ENCODE data around the gene APLP2. TPM values are rescaled to one million over a fixed set of nuclear protein-coding genes. Genes with fewer than 3 reads are reported as not detected.
"Not testable (repeated sequence)": the region's sequence is repeated elsewhere in the genome, so short reads cannot be mapped to it uniquely, and the experiment has no call there.

Gene APLP2
- total RNA-seq, 4 donors from 2014 or later: 86.6 to 530 (median 347) TPM

- Histone ChIP-seq H3K4me3 (no peak overlapping the region), H3K27ac (peak overlapping the region; percentile 43 to 88 (median 78)), H3K27me3 (no peaks in the 10 kb centered on the region), H3K4me1 (peaks cover 4 to 89% (median 10%) of the 10 kb centered on the region in 4 donors), H3K9me3 (no peaks in the 10 kb centered on the region), H3K36me3 (no peaks in the 10 kb centered on the region)
- DNase-seq: no peak
- TF ChIP-seq CTCF (IDR thresholded peaks at IDR 0.05) (no peak), POLR2A (IDR thresholded peaks at IDR 0.05) (no peak)
These were observed 97.5 kb downstream of the APLP2 start for GRCh38 chr11:130167146-130167545.

GRCh38 chr11:130168105-130168504 is 98.4 kb downstream of the APLP2 start:
- Histone ChIP-seq H3K27ac (peak overlapping the region in 3 of 4 donors; percentile 50 to 88 (median 83)), H3K4me1 (peaks cover 4 to 87% (median 8%) of the 10 kb centered on the region in 4 donors), H3K27me3 (no peaks in the 10 kb centered on the region), H3K4me3 (no peak overlapping the region), H3K36me3 (no peaks in the 10 kb centered on the region), H3K9me3 (no peaks in the 10 kb centered on the region)
- TF ChIP-seq POLR2A (IDR thresholded peaks at IDR 0.05) (peak in 1 of 2 donors; percentile 37), CTCF (IDR thresholded peaks at IDR 0.05) (no peak)
- DNase-seq: no peak

GRCh38 chr11:130170345-130170744 is 100.7 kb downstream of the APLP2 start:
- H3K9me3 ChIP-seq: no peaks in the 10 kb centered on the region
- peak overlapping the region in 3 of 4 donors; percentile 39 to 75 (median 60) for H3K27ac ChIP-seq

GRCh38 chr11:130171534-130171933 is 101.8 kb downstream of the APLP2 start:
- no peak overlapping the region for H3K4me3 ChIP-seq
- H3K27ac ChIP-seq: peak overlapping the region in 3 of 4 donors; percentile 39 to 61 (median 60)
- H3K27me3 ChIP-seq: no peaks in the 10 kb centered on the region
- TF ChIP-seq CTCF (IDR thresholded peaks at IDR 0.05) (no peak), POLR2A (IDR thresholded peaks at IDR 0.05) (no peak)
- DNase-seq: no peak
- H3K9me3 ChIP-seq: no peaks in the 10 kb centered on the region
- peaks cover 0 to 69% (median 0%) of the 10 kb centered on the region in 4 donors for H3K4me1 ChIP-seq
- peaks cover 0 to 6% (median 0%) of the 10 kb centered on the region in 3 donors for H3K36me3 ChIP-seq

More at GRCh38 chr11:130170345-130170744, 100.7 kb downstream of the APLP2 start:
- Histone ChIP-seq H3K4me3 (no peak overlapping the region), H3K4me1 (peaks cover 0 to 73% (median 2%) of the 10 kb centered on the region in 4 donors), H3K36me3 (peaks cover 0 to 6% (median 0%) of the 10 kb centered on the region in 3 donors), H3K27me3 (no peaks in the 10 kb centered on the region)
- no peak for TF ChIP-seq POLR2A (IDR thresholded peaks at IDR 0.05)
- TF ChIP-seq CTCF (IDR thresholded peaks at IDR 0.05): no peak
- no peak for DNase-seq

GRCh38 chr11:130172001-130172400 is 102.3 kb downstream of the APLP2 start:
- not testable (repeated sequence) for H3K4me3 ChIP-seq, DNase-seq, H3K36me3 ChIP-seq, H3K9me3 ChIP-seq, H3K27me3 ChIP-seq
- H3K4me1 ChIP-seq: peaks cover 0 to 70% (median 0%) of the 10 kb centered on the region in 4 donors
- H3K27ac ChIP-seq: peak overlapping the region in 3 of 4 donors; percentile 39 to 61 (median 60)

- Histone ChIP-seq H3K4me3 (no peak overlapping the region), H3K27ac (no peak overlapping the region), H3K27me3 (no peaks in the 10 kb centered on the region), H3K36me3 (peaks cover 0 to 6% (median 0%) of the 10 kb centered on the region in 3 donors), H3K9me3 (no peaks in the 10 kb centered on the region), H3K4me1 (peaks cover 3 to 68% (median 13%) of the 10 kb centered on the region in 4 donors)
- TF ChIP-seq POLR2A (IDR thresholded peaks at IDR 0.05): no peak
- no peak for TF ChIP-seq CTCF (IDR thresholded peaks at IDR 0.05)
- no peak for DNase-seq
These were observed 104.9 kb downstream of the APLP2 start for GRCh38 chr11:130174642-130175041.

Measured in Peyer's patch (tissue), 4 donors.